ENCODE results near the gene NDUFS3.

- TF ChIP-seq CTCF (IDR thresholded peaks at IDR 0.05; ENCODE audit: poor library complexity) (no peak), EZH2 (IDR thresholded peaks at IDR 0.05; ENCODE audit: borderline replicate concordance) (no peak)
These were observed 24.4 kb downstream of the NDUFS3 start for GRCh38 chr11:47603295-47603694.

Measured in hepatocyte (in vitro differentiated cells).